ENCODE data around the gene LHFPL3.

DNA sequence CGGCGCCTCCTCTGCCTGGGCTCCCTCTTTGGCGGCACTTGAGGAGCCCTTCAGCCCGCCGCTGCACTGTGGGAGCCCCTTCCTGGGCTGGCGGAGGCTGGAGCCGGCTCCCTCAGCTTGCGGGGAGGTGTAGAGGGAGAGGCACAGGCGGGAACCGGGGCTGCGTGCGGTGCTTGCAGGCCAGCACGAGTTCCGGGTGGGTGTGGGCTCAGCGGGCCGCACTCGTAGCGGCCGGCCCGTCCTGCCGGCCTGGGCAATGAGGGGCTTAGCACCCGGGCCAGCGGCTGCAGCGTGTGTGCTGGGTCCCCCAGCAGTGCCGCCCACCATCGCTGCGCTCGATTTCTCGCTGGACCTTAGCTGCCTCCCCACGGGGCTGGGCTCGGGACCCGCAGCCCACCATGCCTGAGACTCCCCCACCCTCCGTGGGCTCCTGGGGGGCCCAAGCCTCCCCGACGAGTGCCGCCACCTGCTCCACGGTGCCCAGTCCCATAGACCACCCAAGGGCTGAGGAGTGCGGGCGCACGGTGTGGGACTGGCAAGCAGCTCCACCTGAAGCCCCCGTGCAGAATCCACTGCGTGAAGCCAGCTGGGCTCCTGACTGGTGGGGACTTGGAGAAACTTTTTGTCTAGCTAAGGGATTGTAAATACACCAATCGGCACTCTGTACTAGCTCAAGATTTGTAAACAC, 611.8 kb downstream of the LHFPL3 start:
- TF ChIP-seq EZH2phosphoT487 (IDR thresholded peaks at IDR 0.05; ENCODE audit: insufficient read depth, low read depth), result no peak
- no peak for TF ChIP-seq EZH2 (IDR thresholded peaks at IDR 0.05; ENCODE audit: insufficient read depth, poor library complexity, severe bottlenecking)

Measured in GM23248 (cell line).